Smooth muscle cell of trachea (primary cell): Measurements from ENCODE around the gene F7. TPM values are rescaled to one million over a fixed set of nuclear protein-coding genes. Genes with fewer than 3 reads are reported as not detected.

Source experiments
- total RNA-seq: library from RNA; depleted of rRNA; stranded (reverse); fragments of >200 nt; gene quantifications from 2 replicates; pipeline ENCODE4 v1.2.1, GENCODE V29; 2014

The F7 gene
- total RNA-seq = under 0.01 TPM in 1 of 2 replicates, not detected in the other

DNA sequence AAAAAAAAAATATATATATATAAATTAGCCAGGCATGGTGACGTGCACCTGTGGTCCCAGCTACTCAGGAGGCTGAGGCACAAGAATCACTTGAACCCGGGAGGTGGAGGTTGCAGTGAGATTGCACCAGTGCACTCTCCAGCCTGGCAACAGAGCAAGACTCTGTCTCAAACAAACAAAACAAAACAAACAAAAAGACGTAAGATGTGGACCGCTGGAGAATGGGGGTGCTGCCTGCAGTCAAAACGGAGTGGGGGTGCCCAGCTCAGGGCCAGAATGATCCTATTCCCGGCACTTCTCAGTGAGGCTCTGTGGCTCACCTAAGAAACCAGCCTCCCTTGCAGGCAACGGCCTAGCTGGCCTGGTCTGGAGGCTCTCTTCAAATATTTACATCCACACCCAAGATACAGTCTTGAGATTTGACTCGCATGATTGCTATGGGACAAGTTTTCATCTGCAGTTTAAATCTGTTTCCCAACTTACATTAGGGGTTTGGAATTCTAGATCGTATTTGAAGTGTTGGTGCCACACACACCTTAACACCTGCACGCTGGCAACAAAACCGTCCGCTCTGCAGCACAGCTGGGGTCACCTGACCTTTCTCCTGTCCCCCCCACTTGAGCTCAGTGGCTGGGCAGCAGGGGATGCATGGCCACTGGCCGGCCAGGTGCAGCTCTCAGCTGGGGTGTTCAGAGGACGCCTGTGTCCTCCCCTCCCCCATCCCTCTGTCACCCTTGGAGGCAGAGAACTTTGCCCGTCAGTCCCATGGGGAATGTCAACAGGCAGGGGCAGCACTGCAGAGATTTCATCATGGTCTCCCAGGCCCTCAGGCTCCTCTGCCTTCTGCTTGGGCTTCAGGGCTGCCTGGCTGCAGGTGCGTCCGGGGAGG is at the start of gene F7:
Gene F7, plus strand, starts transcription at position 760 of the 889 bp plus-strand sequence. Its CDS starts 51 bp downstream, at position 811.

DNA sequence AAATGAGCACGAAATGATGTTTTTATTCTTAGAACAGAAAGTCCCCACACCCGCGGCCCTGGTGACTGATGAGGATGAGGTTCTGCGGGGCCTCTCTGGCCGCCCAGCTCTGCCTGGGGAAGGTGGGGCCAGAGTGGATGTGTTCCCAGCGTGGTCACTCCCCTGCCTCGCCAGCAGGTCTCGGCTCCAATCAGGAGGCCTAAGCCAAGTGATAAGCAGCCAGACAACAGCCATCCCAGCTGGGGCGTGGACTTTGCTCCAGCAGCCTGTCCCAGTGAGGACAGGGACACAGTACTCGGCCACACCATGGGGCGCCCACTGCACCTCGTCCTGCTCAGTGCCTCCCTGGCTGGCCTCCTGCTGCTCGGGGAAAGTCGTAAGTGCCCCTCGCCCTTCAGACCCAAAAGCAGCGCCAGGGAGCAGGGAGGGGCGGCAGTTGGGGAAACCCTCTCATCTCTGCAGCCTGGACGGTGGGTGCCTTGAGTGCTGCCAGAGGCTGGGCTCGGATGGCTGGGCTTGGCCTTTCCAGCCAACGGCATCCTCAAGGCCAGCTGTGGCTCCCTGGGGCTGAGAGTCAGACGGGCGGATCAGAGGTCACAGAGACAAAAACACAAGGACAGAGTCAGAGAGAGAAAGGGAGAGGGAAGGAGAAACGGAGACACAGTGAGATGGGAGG is 17.1 kb downstream of the F7 start, which contains the start of gene F10:
Gene F10, plus strand, starts transcription at position 250 of the 676 bp plus-strand sequence. Its CDS starts 57 bp downstream, at position 307.

DNA sequence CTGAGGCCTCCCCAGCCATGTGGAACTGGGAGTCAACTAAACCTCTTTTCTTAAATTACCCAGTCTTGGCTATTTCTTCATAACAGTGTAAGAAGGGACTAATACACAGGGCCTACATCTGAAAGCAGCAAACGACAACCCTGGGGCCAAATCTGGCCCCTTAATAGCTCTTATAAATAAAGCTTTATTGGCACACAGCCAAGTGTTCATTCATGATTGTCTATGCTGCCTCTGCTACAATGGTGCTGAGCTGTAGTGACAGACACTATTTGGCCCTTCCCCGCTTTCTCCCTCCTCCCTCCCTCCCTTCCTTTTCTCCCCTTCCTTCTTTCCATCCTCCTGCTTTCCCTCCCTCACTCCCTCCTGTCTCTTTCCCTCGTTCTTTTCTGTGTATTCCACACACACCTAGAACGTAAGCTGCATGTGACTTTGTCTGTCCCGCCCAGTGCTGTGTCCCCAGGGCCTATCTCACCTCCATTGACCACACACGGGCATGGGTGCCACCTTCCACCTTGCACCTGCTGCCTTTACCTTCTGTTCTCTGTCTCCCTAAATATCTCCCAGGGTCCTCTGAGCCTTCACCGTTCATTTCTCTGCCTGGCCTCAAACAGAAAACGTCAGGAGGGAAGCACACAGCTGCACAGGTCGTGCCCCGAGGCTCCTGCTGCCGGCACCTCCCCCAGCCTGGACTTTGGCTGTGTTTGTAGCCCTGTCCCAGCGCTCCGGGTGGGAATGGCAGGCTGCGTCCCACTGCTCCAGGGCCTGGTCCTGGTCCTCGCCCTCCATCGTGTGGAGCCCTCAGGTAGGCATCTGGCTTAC is 52.5 kb downstream of the F7 start, which contains the start of gene PROZ:
Gene PROZ, plus strand, starts transcription at position 720 of the 819 bp plus-strand sequence. Its CDS starts 13 bp downstream, at position 733.

Other genes with a start within 250 kb of the F7 start
- gene MCF2L, start 136.6 kb upstream of the F7 start, total RNA-seq = 0.15 and 0.33 TPM in 2 replicates
- gene F10, start 17.0 kb downstream of the F7 start, total RNA-seq = 9.3 and 33.4 TPM in 2 replicates
- not detected in 2 replicates for gene PROZ, start 52.9 kb downstream of the F7 start, total RNA-seq
- 90.1 and 99.3 TPM in 2 replicates for gene PCID2, start 102.9 kb downstream of the F7 start, total RNA-seq
- gene CUL4A, start 103.8 kb downstream of the F7 start, total RNA-seq = 170 and 190 TPM in 2 replicates
- 161 and 319 TPM in 2 replicates for gene LAMP1, start 191.4 kb downstream of the F7 start, total RNA-seq